ENCODE data around the gene EVA1C.

EVA1C gene

DNA sequence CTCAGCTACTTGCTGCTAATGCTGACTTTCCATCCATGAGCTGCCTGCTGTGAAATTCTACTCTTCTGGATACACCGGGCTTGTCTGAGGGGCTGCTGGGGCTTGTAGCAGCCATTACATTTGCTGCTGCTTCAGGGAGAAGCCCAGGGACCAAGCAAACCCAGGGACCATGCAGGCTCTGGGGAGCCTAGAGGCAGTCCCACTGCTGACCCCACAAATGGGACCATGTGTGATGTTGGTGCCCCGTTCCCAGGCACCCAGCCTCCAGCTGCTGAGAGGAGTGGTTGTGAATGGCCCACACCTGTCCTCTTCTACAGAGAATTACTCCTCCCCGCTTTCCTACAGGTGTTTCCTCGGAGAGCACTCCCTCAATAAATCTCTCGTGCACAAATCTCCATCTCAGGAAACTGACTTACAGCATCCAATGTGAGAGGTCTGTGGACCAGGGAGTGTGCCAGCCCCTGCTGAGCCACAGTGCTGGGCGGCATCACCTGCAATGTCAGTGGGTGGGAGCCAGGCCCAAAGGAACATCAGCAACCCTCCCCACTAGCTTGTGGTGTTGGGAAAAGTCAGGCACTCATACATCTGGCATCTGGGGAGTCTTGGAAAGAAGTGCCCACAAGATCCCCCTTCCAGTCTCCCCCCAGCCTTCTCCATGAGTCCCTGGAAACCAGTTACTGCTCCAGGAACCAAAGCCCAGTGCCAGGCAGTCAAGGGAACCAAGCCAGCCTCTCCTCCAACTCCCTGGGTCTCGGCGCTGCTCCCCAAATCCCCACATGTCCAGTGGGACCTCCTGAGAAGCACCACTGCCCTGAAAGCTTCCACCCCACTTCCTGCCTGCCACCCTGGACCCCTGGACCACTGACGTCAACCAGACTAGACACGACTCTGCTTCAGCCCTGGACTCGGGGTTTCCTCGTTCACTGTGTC is 107.7 kb downstream of the EVA1C start:
- H3K4me1 Mint-ChIP-seq = peaks cover 14% of the 10 kb centered on the region
- H3K27ac Mint-ChIP-seq = peak overlapping the region in 2 of 3 experiments; percentile 69 to 81
- TF ChIP-seq, protein P1, sequence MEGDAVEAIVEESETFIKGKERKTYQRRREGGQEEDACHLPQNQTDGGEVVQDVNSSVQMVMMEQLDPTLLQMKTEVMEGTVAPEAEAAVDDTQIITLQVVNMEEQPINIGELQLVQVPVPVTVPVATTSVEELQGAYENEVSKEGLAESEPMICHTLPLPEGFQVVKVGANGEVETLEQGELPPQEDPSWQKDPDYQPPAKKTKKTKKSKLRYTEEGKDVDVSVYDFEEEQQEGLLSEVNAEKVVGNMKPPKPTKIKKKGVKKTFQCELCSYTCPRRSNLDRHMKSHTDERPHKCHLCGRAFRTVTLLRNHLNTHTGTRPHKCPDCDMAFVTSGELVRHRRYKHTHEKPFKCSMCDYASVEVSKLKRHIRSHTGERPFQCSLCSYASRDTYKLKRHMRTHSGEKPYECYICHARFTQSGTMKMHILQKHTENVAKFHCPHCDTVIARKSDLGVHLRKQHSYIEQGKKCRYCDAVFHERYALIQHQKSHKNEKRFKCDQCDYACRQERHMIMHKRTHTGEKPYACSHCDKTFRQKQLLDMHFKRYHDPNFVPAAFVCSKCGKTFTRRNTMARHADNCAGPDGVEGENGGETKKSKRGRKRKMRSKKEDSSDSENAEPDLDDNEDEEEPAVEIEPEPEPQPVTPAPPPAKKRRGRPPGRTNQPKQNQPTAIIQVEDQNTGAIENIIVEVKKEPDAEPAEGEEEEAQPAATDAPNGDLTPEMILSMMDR (IDR thresholded peaks at IDR 0.05; ENCODE audit: unreplicated experiment in 3 of 3) = no peak
- no peak overlapping the region for H3K4me3 Mint-ChIP-seq
- H3K36me3 Mint-ChIP-seq (ENCODE audit: low read depth) = no peaks in the 10 kb centered on the region
- H3K27me3 Mint-ChIP-seq (ENCODE audit: low read depth) = peaks cover 8% of the 10 kb centered on the region
- H3K9me3 Mint-ChIP-seq = peaks cover 6% of the 10 kb centered on the region

GRCh38 chr21:32520875-32521735 is 108.6 kb downstream of the EVA1C start:
- H3K4me1 Mint-ChIP-seq = peaks cover 14% of the 10 kb centered on the region
- H3K36me3 Mint-ChIP-seq (ENCODE audit: low read depth) = no peaks in the 10 kb centered on the region
- peaks cover 8% of the 10 kb centered on the region for H3K27me3 Mint-ChIP-seq (ENCODE audit: low read depth)
- H3K9me3 Mint-ChIP-seq = peaks cover 6% of the 10 kb centered on the region
- TF ChIP-seq, protein P1 (IDR thresholded peaks at IDR 0.05; ENCODE audit: unreplicated experiment in 3 of 3) = no peak
- H3K27ac Mint-ChIP-seq = peak overlapping the region in 2 of 3 experiments; percentile 69 to 81
- H3K4me3 Mint-ChIP-seq = no peak overlapping the region

GRCh38 chr21:32521736-32522355 is 109.3 kb downstream of the EVA1C start:
- Mint-ChIP-seq H3K36me3 (ENCODE audit: low read depth) (no peaks in the 10 kb centered on the region), H3K27ac (no peak overlapping the region), H3K27me3 (ENCODE audit: low read depth) (peaks cover 8% of the 10 kb centered on the region), H3K4me3 (no peak overlapping the region), H3K4me1 (peaks cover 14% of the 10 kb centered on the region), H3K9me3 (peaks cover 10% of the 10 kb centered on the region)
- TF ChIP-seq, protein P1 (IDR thresholded peaks at IDR 0.05; ENCODE audit: unreplicated experiment in 3 of 3) = no peak

DNA sequence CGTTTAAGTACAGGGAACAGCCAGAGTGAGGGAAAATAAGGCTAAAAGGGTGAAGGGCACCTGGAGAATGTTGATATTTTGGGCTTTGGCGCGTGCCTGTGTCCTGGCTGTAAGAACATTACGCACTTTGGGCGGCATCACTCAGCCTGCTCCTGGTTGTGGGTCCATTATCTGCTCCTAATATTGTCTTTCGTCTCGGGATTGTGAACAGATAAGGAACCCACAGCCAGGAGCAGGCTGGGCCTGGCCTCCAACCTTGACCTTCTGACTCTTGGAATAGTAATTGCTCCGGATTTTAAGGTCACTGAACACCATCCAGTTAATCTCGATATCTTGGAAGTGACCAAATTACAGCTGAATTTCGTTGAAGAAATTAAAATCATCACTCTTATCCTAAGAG is 111.0 kb downstream of the EVA1C start:
- H3K4me1 Mint-ChIP-seq = peaks cover 14% of the 10 kb centered on the region
- no peaks in the 10 kb centered on the region for H3K36me3 Mint-ChIP-seq (ENCODE audit: low read depth)
- H3K27ac Mint-ChIP-seq = no peak overlapping the region
- no peak overlapping the region for H3K4me3 Mint-ChIP-seq
- H3K9me3 Mint-ChIP-seq = peaks cover 16% of the 10 kb centered on the region
- TF ChIP-seq, protein P1 (IDR thresholded peaks at IDR 0.05; ENCODE audit: unreplicated experiment in 3 of 3) = no peak
- peaks cover 8% of the 10 kb centered on the region for H3K27me3 Mint-ChIP-seq (ENCODE audit: low read depth)

GRCh38 chr21:32523988-32524719 is 111.6 kb downstream of the EVA1C start:
- H3K9me3 Mint-ChIP-seq = peaks cover 14% of the 10 kb centered on the region
- H3K4me1 Mint-ChIP-seq = peaks cover 14% of the 10 kb centered on the region
- TF ChIP-seq, protein P1 (IDR thresholded peaks at IDR 0.05; ENCODE audit: unreplicated experiment in 3 of 3) = no peak
- peak overlapping the region in 2 of 3 experiments; percentile 19 to 56 for H3K27ac Mint-ChIP-seq
- no peak overlapping the region for H3K4me3 Mint-ChIP-seq
- H3K27me3 Mint-ChIP-seq (ENCODE audit: low read depth) = peaks cover 7% of the 10 kb centered on the region
- no peaks in the 10 kb centered on the region for H3K36me3 Mint-ChIP-seq (ENCODE audit: low read depth)

Data from nephron (organoid).